Spleen (tissue), 7 donors: ENCODE data around the gene ARAP3.

Experiments
- CTCF ChIP-seq, 11 experiments: fragments of 200-600 bp in 7 of 11; fragments of 450-650 bp in 4 of 11; sonication (generic) in 4 of 11; IDR thresholded peaks in 8 of 11; conservative IDR thresholded peaks in 3 of 11; 1 replicate in 7 of 11; 2 replicates in 4 of 11; pipeline versions ENCODE4 v1.4.0 to v1.8.0; 2016 to 2021; ENCODE audit warnings: antibody characterized with exemption in 11 of 11, inconsistent platforms in 4 of 11, mild to moderate bottlenecking in 1 of 11
- POLR2AphosphoS5 ChIP-seq, 3 donors: sonication (generic); formaldehyde crosslinking; IDR thresholded peaks; one replicate each; pipeline ENCODE4 v1.5.1; 2017; ENCODE audit warnings: antibody characterized with exemption in 3 of 3
- donor health status: DM: no; HTN: no; CAD: no; lungs with moderate emphysema.
- donor health status: DM: no; HTN: no; CAD: no.
- donor health status: DM: no; HTN: no; CAD: no.

DNA sequence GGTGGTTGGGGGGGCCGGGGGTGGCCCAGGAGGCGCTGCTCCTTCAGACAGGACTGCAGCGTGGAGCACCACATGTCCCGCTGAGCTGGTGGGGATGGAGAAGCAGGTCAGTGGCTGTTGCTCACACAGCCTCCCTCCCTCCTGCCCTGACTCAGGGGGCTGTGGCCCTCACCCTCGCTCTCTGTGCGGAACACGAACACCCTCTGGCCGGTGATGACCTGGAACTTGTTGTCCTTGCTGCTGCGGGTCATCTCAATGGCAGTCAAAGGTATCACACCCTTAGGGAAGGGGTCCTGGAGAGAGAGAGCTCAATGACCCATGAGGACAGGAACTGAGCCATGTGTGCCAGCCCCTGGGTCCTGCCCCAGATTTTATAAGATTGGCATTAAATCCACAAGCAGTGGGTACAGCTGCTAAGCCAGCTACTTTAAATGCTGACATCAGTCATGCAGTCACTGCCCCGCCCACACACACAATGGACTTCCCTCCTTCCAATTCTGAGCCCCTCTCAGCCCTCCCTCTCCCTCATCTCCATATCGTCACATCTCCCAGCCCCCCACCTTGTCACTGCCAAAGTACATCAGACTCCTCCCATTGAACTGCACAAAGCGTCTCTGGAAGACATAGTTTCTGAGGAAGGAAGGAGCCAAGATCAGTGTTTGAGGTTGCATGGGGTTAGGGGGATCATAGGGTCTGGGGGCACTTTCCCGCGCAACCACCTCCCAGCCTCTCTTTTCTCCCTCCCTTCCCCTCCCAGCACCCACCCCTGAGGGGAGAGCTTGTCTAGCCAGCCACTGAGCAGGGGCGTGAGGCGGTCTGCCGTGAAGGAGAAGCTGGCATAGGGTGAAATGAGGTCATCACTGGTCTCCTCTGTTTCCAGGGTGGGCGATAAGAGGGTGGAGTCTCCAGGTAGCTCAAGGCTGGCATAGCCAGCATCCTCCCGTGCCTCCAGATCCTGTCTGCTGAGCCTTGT, 8.9 kb downstream of the ARAP3 start:
- TF ChIP-seq CTCF (IDR thresholded peaks at IDR 0.05 in 8 of 11, conservative IDR thresholded peaks at IDR 0.05 in 3 of 11) (no peak), POLR2AphosphoS5 (IDR thresholded peaks at IDR 0.05) (no peak)
